Measurements from ENCODE around the gene UBALD2. TPM values are rescaled to one million over a fixed set of nuclear protein-coding genes. Genes with fewer than 3 reads are reported as not detected.
"Not testable (repeated sequence)": the region's sequence is repeated elsewhere in the genome, so short reads cannot be mapped to it uniquely, and the experiment has no call there.

Gene UBALD2
- 3.8 and 5.1 TPM in 2 replicates for total RNA-seq

DNA sequence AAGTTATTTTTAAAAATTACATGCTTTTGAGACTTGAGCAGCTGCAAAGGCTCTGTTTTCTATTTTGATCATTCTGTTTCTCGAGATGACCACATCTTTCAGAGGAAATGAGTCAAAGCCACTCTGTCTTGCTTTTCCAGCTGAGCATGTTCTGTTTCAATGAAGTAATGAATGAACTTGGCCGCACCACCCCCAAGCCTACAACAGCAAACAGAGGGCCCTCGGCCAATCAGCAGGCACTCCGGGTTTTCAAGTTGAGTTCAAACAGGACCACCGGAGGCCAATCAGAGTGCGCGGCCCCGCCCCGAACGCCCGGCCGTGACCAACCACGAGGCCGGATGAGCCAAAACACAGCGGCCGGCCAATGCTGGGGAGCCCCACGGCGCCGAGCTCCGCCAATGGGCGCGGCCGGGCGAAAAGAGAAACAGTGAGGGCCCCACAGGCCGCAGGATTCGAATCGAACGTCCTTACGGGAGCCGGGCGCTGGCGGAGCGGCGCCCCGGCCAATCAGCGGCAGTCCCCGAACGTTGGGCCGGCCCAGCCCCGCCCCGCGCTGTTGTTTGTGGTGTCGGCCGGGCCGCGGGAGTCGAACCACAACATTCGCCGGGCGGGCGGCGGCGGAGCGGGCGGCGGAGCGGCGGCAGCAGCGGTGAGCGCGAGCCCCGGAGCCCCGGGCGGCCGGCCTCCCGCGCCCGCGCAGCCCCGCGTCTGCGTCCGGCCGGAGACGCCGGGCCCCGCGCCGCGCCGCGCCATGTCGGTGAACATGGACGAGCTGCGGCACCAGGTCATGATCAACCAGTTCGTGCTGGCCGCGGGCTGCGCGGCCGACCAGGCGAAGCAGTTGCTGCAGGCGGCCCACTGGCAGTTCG lies at the start of gene UBALD2:
UBALD2 (plus strand) TSS at position 594 of the 869 bp plus-strand sequence; CDS start at position 752, 158 bp downstream.
- peak within 1 kb of the TSS; percentile 96 for H3K4me2 ChIP-seq (ENCODE audit: insufficient read depth, low read length)
- DNase-seq (ENCODE audit: insufficient read length, low spot score, missing footprints), result peak; percentile 100
- H3K27me3 ChIP-seq (ENCODE audit: insufficient read depth, low read length), result no peaks in the 10 kb centered on the region
- TF ChIP-seq, protein P1, sequence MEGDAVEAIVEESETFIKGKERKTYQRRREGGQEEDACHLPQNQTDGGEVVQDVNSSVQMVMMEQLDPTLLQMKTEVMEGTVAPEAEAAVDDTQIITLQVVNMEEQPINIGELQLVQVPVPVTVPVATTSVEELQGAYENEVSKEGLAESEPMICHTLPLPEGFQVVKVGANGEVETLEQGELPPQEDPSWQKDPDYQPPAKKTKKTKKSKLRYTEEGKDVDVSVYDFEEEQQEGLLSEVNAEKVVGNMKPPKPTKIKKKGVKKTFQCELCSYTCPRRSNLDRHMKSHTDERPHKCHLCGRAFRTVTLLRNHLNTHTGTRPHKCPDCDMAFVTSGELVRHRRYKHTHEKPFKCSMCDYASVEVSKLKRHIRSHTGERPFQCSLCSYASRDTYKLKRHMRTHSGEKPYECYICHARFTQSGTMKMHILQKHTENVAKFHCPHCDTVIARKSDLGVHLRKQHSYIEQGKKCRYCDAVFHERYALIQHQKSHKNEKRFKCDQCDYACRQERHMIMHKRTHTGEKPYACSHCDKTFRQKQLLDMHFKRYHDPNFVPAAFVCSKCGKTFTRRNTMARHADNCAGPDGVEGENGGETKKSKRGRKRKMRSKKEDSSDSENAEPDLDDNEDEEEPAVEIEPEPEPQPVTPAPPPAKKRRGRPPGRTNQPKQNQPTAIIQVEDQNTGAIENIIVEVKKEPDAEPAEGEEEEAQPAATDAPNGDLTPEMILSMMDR (IDR thresholded peaks at IDR 0.05; ENCODE audit: extremely low read depth, low read depth, low read length), result no peak
- H2AFZ ChIP-seq (ENCODE audit: low read length), result peak within 1 kb of the TSS; percentile 85
- no peaks in the 10 kb centered on the region for H3K9me3 ChIP-seq (ENCODE audit: low read depth, low read length)
- H3K4me3 ChIP-seq (ENCODE audit: insufficient read depth, low read length), result peak within 1 kb of the TSS; percentile 93
- H4K20me1 ChIP-seq (ENCODE audit: insufficient read depth, low read length), result peaks cover 2% of the 10 kb centered on the region
- H3K27ac ChIP-seq (ENCODE audit: low read depth, low read length), result peak within 1 kb of the TSS; percentile 95
- H3K4me1 ChIP-seq (ENCODE audit: insufficient read depth, low read length), result peaks cover 40% of the 10 kb centered on the region
- peaks cover 10% of the 10 kb centered on the region for H3K36me3 ChIP-seq (ENCODE audit: insufficient read depth, low read length)
- peaks cover 43% of the 10 kb centered on the region for H3K79me2 ChIP-seq (ENCODE audit: insufficient read depth, low read length)

DNA sequence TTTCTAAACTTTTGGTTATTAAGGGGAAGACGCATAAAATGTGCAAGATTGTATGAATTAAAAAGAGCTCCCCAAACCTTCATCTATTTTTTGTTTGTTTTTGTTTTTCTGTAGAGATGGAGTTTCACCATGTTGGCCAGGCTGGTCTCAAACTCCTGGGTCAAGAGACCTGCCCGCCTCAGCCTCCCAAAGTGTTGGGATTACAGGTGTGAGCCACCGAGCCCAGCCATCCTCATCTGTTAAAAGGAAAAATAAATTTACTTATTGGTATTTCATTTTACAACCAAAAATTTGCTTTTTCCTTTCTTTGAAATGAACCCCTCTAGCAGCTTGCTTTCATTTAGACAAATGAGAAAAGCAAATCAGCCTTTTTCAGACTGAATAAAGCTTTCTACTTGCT lies 48.1 kb upstream of the UBALD2 start:
- Histone ChIP-seq H4K20me1 (ENCODE audit: insufficient read depth, low read length) (no peaks in the 10 kb centered on the region), H3K79me2 (ENCODE audit: insufficient read depth, low read length) (no peaks in the 10 kb centered on the region), H3K27me3 (ENCODE audit: insufficient read depth, low read length) (peaks cover 20% of the 10 kb centered on the region), H3K9me3 (ENCODE audit: low read depth, low read length) (no peaks in the 10 kb centered on the region), H3K36me3 (ENCODE audit: insufficient read depth, low read length) (no peaks in the 10 kb centered on the region), H3K4me2 (ENCODE audit: insufficient read depth, low read length) (no peak overlapping the region), H3K4me1 (ENCODE audit: insufficient read depth, low read length) (no peaks in the 10 kb centered on the region), H3K4me3 (ENCODE audit: insufficient read depth, low read length) (no peak overlapping the region), H3K27ac (ENCODE audit: low read depth, low read length) (no peak overlapping the region), H2AFZ (ENCODE audit: low read length) (no peak overlapping the region)
- TF ChIP-seq, protein P1 (IDR thresholded peaks at IDR 0.05; ENCODE audit: extremely low read depth, low read depth, low read length), result no peak
- no peak for DNase-seq (ENCODE audit: insufficient read length, low spot score, missing footprints)

DNA sequence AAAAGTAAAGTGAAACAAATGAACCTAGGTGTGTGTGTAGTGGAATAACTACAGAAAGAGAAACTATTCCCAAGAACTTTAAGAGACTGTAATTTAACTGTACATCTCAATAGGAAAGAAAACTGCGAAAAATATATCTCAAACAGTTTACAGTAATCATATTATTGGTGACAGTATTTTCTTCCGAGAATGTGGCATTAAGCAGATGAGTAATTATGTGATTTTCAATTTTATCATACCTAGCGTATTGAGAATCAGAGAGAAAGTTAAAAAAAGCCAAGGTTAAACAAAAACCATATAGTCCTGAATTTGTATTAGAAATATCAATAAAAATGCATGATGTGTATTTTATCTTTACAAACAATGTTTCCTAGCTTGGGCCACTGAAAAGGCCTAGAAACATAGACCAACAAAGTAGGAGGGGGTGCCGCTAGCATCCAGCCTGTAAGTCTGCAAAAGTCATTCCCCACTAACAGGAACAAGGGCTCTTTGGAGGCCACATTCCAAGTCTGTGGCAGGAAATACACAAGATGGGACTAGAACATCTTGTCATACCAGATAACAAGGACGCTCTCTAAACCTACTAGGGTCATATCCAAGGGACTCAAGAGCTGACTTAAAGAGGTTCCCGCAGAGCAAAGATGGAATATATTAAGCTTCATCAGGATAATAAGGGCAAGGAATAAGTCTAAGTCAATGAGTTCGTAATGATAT lies 45.3 kb upstream of the UBALD2 start:
- Histone ChIP-seq H3K4me3 (ENCODE audit: insufficient read depth, low read length) (no peak overlapping the region), H4K20me1 (ENCODE audit: insufficient read depth, low read length) (no peaks in the 10 kb centered on the region), H3K27me3 (ENCODE audit: insufficient read depth, low read length) (peaks cover 6% of the 10 kb centered on the region), H2AFZ (ENCODE audit: low read length) (no peak overlapping the region), H3K79me2 (ENCODE audit: insufficient read depth, low read length) (no peaks in the 10 kb centered on the region), H3K4me1 (ENCODE audit: insufficient read depth, low read length) (no peaks in the 10 kb centered on the region), H3K27ac (ENCODE audit: low read depth, low read length) (no peak overlapping the region), H3K4me2 (ENCODE audit: insufficient read depth, low read length) (no peak overlapping the region), H3K36me3 (ENCODE audit: insufficient read depth, low read length) (no peaks in the 10 kb centered on the region), H3K9me3 (ENCODE audit: low read depth, low read length) (no peaks in the 10 kb centered on the region)
- DNase-seq (ENCODE audit: insufficient read length, low spot score, missing footprints), result no peak
- TF ChIP-seq, protein P1 (IDR thresholded peaks at IDR 0.05; ENCODE audit: extremely low read depth, low read depth, low read length), result no peak

DNA sequence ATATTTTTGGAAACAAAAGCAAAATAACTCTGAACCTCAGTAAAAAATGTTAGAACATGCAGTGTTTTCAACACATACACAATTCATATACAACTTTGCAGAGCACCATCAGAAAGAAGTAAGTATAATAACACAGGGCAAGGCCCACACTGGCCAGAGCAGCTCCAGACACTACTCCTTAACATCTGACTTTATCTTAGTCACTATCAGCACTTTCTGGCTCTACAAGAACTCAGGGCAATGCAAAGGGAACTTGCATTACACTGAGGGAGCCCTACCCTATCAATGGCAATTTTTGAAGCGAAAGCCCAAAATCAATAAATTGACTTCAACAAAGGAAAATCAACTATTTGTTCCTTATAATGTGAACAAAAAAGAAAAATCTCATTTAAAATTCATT lies 41.3 kb upstream of the UBALD2 start:
- Histone ChIP-seq H3K36me3 (ENCODE audit: insufficient read depth, low read length) (no peaks in the 10 kb centered on the region), H2AFZ (ENCODE audit: low read length) (no peak overlapping the region), H3K4me1 (ENCODE audit: insufficient read depth, low read length) (no peaks in the 10 kb centered on the region), H3K4me2 (ENCODE audit: insufficient read depth, low read length) (no peak overlapping the region), H4K20me1 (ENCODE audit: insufficient read depth, low read length) (no peaks in the 10 kb centered on the region), H3K27ac (ENCODE audit: low read depth, low read length) (no peak overlapping the region), H3K79me2 (ENCODE audit: insufficient read depth, low read length) (no peaks in the 10 kb centered on the region), H3K27me3 (ENCODE audit: insufficient read depth, low read length) (no peaks in the 10 kb centered on the region), H3K9me3 (ENCODE audit: low read depth, low read length) (no peaks in the 10 kb centered on the region), H3K4me3 (ENCODE audit: insufficient read depth, low read length) (no peak overlapping the region)
- no peak for DNase-seq (ENCODE audit: insufficient read length, low spot score, missing footprints)
- TF ChIP-seq, protein P1 (IDR thresholded peaks at IDR 0.05; ENCODE audit: extremely low read depth, low read depth, low read length), result no peak

DNA sequence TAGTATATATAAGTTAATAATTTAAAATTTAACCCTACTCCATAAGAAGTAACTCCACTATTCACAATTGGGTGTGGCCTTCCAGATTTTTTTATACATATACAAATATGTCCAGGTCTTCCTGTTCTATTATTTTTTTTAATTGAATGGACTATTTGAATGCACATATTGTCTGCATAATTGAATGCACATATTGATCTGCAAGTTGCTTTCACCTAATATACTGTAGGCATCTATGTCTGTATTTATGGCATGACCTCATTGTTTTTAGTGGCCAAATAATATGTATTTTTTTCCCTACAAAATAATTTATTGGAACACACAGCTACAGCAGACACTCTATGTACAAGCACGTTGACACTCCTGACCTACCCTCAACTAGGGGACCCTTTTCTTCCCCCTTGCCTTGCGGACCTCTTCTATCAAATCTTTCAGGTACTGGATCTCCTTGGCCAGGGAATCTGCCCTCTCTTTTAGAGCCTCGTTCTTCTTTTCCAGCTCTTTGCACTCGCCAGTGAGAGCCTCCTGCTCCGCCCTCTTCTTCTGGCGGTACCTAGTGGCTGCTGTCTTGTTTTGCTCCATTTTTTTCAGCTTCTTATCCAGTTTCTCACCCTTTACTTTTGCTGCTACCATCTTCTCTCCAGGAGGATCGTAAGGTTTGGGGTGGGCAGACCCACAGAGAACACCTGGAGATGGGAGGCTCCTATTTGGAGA lies 39.6 kb upstream of the UBALD2 start:
- H3K4me3 ChIP-seq (ENCODE audit: insufficient read depth, low read length); H3K9me3 ChIP-seq (ENCODE audit: low read depth, low read length); H3K4me2 ChIP-seq (ENCODE audit: insufficient read depth, low read length); H3K4me1 ChIP-seq (ENCODE audit: insufficient read depth, low read length); H3K79me2 ChIP-seq (ENCODE audit: insufficient read depth, low read length); H3K36me3 ChIP-seq (ENCODE audit: insufficient read depth, low read length); DNase-seq (ENCODE audit: insufficient read length, low spot score, missing footprints); H2AFZ ChIP-seq (ENCODE audit: low read length); H4K20me1 ChIP-seq (ENCODE audit: insufficient read depth, low read length); H3K27ac ChIP-seq (ENCODE audit: low read depth, low read length): not testable (repeated sequence)
- H3K27me3 ChIP-seq (ENCODE audit: insufficient read depth, low read length), result peaks cover 15% of the 10 kb centered on the region
